NCI-H446 treated with DMSO at 0.1 percent for 48 hours (cell line): ENCODE results near the gene ZMIZ1.
"Not testable (repeated sequence)": the region's sequence is repeated elsewhere in the genome, so short reads cannot be mapped to it uniquely, and the experiment has no call there.

Experiments used
- DNase-seq: peaks from one replicate; lab custom pipeline; 2025; lab: John Stamatoyannopoulos, UW

ZMIZ1 gene

GRCh38 chr10:79266543-79267312, 198.0 kb downstream of the ZMIZ1 start:
- DNase-seq = no peak

GRCh38 chr10:79267499-79267898, 198.7 kb downstream of the ZMIZ1 start:
- DNase-seq = no peak

GRCh38 chr10:79268161-79268601, 199.4 kb downstream of the ZMIZ1 start:
- no peak for DNase-seq

- DNase-seq = no peak
These were observed 200.0 kb downstream of the ZMIZ1 start for GRCh38 chr10:79268742-79269141.

GRCh38 chr10:79269443-79269842, 200.7 kb downstream of the ZMIZ1 start:
- no peak for DNase-seq

- DNase-seq = no peak
These were observed 201.2 kb downstream of the ZMIZ1 start for GRCh38 chr10:79269969-79270368.

GRCh38 chr10:79270466-79271246, 201.9 kb downstream of the ZMIZ1 start:
- DNase-seq = no peak

- no peak for DNase-seq
These were observed 203.6 kb downstream of the ZMIZ1 start for GRCh38 chr10:79272353-79272752.

- DNase-seq = peak; percentile 33
These were observed 204.8 kb downstream of the ZMIZ1 start for GRCh38 chr10:79273604-79274003.

GRCh38 chr10:79274279-79275104, 205.7 kb downstream of the ZMIZ1 start:
- peak; percentile 85 for DNase-seq

- DNase-seq = no peak
These were observed 206.3 kb downstream of the ZMIZ1 start for GRCh38 chr10:79275105-79275430.

GRCh38 chr10:79275431-79275851, 206.7 kb downstream of the ZMIZ1 start:
- peak; percentile 62 for DNase-seq

- DNase-seq = no peak
These were observed 209.0 kb downstream of the ZMIZ1 start for GRCh38 chr10:79277579-79278269.

GRCh38 chr10:79279047-79279446, 210.3 kb downstream of the ZMIZ1 start:
- DNase-seq = not testable (repeated sequence)

- DNase-seq = no peak
These were observed 212.2 kb downstream of the ZMIZ1 start for GRCh38 chr10:79280956-79281355.

- no peak for DNase-seq
These were observed 213.6 kb downstream of the ZMIZ1 start for GRCh38 chr10:79282388-79282787.

GRCh38 chr10:79283616-79284015, 214.8 kb downstream of the ZMIZ1 start:
- no peak for DNase-seq

- DNase-seq = no peak
These were observed 215.5 kb downstream of the ZMIZ1 start for GRCh38 chr10:79284158-79284871.

GRCh38 chr10:79285315-79286197, 216.8 kb downstream of the ZMIZ1 start:
- no peak for DNase-seq

GRCh38 chr10:79286318-79286951, 217.7 kb downstream of the ZMIZ1 start:
- DNase-seq = no peak
